ENCODE measurements around the gene GLIS1.

DNA sequence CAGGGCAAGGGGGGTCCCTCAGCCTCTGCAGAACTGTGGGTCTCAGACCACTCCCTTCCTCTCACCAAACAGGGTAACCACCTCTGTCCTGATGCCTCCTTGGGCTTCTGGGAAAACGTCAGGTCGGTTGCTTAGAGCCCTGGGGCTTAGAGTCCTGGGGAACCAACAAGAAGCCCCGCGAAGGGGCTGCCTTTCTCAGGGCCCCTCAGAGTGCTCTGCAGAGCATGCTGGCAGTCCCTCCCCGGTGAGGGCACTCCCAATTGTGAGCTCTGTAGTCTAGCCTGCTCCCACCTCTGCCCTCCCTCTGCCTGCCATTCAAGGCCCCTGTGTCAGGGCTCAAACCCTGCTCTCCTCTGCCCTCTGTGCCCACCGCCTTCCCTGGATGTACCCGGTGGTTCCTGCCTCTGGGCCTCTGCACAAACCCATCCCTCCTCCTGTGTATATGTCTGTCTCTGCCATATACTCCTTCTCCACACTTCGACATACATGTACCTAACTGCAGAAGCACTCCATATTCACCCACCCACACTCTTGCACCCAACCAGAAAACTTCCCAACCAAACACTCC, 187.5 kb downstream of the GLIS1 start:
- TF ChIP-seq, protein P1, sequence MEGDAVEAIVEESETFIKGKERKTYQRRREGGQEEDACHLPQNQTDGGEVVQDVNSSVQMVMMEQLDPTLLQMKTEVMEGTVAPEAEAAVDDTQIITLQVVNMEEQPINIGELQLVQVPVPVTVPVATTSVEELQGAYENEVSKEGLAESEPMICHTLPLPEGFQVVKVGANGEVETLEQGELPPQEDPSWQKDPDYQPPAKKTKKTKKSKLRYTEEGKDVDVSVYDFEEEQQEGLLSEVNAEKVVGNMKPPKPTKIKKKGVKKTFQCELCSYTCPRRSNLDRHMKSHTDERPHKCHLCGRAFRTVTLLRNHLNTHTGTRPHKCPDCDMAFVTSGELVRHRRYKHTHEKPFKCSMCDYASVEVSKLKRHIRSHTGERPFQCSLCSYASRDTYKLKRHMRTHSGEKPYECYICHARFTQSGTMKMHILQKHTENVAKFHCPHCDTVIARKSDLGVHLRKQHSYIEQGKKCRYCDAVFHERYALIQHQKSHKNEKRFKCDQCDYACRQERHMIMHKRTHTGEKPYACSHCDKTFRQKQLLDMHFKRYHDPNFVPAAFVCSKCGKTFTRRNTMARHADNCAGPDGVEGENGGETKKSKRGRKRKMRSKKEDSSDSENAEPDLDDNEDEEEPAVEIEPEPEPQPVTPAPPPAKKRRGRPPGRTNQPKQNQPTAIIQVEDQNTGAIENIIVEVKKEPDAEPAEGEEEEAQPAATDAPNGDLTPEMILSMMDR (IDR thresholded peaks at IDR 0.05), result no peak
- TF ChIP-seq EP300 (IDR thresholded peaks at IDR 0.05), result no peak
